GM19395 (cell line): ENCODE measurements around the gene NPIPB2.

ENCODE experiments used
- ATAC-seq: cut with Tn5 transposase; IDR thresholded peaks from one replicate; pipeline ENCODE4 v1.9.1; 2021; ENCODE audit warnings: mild to moderate bottlenecking, moderate library complexity; ENCODE audit not compliant: unreplicated experiment

The NPIPB2 gene

DNA sequence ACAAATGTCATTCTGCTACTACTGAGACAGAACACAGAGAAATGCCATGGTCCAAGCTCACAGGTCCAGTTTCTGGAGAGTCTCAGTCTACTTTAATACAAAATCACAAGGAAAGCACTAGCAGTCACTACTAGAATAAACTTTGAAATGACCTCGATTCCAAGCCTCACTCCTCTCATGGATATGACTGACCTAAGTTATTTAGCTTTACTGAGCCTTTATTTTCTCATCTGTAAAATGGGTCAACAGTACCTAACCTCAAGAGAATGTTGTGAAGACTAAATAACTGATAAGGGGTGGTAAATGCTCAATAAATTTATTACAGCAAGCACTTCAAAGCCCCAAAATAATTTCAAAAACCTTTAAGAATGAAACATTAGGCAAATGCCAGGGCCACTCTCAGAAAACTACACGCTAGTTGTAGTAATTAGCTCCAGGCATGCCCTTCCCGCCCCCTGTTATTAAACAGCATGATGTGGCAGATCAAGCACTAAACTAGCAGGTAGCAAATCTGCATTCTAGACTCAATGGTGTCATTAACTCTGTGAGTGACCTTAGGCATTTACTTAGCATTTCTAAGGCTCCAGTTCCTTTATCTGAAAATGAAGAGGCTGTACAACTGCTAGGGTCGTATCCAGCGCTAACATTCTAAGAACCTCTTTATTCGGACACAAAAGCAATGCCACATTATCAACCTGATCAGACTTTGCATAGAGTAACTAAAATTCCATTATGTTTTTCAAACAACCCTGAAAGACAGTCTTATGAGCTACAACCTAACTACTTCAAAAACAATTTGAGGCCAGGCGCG lies 34.5 kb downstream of the NPIPB2 start:
- ATAC-seq = no peak

DNA sequence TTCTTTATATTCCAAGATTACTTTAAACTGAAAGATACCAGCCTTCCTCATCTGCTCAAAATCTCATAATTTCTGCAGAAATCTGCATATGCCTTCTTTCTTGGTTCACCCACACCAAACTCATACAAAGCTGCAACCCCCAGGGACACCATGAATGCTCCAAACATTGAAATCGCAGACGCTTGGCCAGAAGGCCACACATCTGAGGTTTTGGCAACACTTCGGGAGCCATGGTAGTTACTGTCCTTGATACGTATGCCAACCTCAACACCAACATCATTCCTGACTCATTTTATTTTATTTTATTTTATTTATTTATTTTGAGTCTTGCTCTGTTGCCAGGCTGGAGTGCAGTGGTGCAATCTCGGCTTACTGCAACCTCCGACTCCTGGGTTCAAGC lies 37.9 kb downstream of the NPIPB2 start:
- ATAC-seq = no peak

DNA sequence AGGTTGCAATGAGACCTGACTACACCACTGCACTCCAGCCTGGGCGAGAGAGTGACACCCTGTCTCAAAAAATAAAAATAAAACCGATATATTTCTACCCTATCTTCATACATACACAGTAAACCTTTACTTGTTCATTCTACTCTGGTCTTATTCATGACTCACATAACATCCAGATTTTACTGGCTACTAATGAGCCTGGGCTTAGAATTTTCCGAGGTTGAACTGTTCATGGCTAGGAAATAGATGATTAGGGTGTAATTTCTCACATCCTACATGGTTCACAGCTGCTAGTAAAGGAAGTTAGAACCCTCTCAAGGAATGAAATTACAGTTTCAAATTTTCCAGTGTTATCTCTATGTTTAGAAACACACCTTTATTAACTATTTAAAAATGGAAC lies 40.8 kb downstream of the NPIPB2 start:
- no peak for ATAC-seq

DNA sequence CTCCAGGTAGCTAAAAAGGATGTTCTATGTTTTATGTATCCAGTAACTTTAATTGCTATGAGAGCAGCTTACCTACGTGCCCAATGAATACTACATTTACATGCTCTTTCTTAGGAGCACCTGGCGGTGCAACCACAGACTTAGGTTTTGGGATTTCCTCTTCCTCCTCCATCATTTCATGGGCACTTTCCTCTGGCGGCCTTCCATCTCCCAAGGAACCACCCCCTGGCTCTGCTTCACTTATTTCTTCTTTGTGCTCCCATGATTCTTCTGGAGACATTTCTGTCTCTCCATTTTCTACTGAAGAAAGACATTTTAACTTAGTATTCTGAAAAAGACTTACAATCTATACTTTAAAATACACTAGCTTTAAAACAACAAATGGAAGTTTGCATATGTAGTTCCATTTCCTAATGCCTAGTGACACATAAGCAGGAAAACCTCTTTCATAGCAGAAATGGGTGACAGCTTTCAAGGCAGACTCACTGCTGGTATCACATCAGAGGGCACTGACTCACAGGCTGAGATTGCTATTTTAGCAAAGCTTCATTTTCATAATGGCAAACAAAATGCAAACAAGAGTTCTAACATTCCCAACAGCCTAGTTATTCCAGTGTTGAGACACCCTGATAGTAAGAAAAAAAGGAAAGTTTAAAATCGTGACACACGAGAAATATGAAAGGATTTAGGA lies 45.2 kb downstream of the NPIPB2 start:
- no peak for ATAC-seq

DNA sequence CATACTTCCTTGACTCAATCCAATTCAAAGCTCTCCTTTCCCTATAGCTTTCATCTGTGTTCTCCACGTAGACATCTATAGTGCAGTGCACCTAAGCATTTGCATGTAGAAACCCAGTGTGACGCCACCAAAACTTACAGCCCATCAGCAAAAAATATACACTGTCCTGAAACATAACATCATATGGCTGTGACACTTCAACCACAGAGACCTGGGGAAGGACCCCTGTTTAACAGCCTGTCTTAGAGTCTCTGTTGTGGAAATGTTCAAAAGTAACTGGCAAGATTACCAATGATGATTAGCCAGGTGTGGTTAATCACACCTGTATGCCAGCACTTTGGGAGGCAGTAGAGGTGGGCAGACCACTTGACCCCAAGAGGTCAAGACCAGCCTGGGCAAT lies 48.3 kb downstream of the NPIPB2 start:
- ATAC-seq = no peak

DNA sequence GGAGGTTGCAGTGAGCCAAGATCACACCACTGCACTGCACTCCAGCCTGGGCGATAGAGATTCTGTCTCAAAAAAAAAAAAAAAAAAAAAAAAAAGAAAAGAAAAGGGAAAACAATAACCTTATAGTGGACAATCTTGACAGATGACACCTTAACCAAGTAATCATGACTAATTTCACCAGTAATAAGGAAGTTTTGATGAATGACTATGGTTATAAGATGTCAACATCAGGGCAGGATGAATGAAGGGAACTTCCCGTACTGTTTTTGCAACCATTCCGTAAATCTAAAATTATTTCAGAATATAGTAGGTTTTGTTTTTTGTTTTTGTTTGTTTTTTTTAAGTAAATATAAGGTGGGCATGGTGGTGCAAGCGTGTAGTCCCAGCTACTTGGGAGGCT lies 49.1 kb downstream of the NPIPB2 start:
- ATAC-seq = no peak

DNA sequence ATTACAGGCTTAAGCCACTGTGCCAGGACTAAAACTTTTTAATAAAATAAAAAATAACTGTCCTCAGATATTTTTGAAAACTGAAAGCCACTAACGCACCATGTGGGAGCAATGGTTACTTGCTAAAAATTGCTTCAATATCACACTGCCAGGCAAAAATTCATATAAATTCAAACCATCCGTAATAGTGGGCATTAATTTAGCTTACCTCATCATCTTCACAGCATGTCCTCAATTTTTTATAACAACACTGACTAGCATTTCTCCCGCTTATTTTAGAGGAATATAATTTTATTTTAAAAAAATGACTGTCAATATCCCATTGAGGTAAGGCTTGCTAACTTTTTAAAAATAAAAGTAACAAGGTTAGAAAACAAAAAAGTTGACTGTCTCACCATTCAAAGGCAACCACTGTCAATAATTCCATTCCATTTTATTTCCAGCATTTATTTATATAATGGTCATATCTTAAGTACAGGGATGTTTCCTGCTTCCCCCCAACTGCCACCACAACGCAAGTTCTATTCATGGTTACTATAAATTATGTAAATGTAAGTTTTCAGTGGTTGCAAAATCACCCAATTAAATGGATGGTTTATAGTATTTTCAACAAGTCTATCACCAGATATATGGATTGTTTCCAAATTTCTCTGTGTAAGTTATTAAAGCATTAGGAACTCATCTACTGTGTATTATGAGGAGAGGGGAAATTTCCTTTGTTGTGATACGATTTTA lies 51.4 kb downstream of the NPIPB2 start:
- no peak for ATAC-seq

DNA sequence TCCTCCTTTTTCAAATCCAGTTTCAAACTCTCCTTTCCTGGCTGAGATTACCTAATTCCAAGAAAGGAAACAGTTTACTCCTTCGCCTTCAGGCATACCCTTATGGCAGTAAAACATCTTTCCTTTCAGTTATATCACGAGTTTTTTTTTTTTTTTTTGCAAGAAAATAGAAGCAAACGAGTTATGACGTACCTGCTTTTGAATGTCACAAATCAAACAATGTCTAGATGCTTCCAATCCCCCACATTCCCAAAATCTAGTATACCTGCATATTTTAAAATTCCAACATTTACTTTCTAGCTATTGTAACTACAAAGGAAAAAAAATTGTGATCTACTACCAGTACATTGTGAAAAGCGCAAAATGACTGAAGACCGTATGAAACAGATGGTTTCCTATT lies 55.0 kb downstream of the NPIPB2 start:
- ATAC-seq = no peak

DNA sequence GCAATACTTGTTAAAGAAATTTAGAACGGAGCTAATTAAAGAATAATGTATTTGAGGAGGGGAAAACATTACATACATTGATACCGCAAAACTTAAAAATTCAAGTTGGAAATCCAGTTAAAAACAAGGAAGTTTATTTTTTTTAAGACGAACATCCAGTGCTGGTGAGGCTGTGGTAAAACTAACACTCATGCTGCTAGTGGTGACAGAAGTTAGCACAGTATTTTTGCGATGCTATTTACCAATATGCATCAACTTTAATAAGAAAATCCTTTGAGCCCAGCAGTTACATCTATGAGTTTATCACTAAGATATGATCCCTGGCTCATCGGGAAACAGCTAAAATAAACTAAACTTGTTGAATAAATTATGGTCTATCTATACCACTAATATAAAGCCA lies 57.8 kb downstream of the NPIPB2 start:
- ATAC-seq = no peak

DNA sequence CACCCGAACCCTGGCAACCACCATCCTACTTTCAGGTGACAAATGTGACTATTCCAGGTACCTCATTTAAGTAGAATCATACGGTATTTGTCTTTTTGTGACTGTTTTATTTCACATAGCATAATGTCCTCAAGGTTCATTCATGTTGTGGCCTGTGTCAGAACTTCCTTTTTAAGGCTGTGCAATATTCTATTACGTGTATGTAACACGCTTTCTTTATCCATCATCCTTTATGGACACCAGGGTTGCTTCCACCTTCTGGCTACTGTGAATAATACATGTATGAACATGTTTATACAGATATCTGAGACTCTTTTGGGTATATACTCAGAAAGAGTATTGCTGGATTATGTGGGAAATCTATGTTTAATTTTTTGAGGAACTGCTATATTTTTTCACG lies 61.8 kb downstream of the NPIPB2 start:
- no peak for ATAC-seq

DNA sequence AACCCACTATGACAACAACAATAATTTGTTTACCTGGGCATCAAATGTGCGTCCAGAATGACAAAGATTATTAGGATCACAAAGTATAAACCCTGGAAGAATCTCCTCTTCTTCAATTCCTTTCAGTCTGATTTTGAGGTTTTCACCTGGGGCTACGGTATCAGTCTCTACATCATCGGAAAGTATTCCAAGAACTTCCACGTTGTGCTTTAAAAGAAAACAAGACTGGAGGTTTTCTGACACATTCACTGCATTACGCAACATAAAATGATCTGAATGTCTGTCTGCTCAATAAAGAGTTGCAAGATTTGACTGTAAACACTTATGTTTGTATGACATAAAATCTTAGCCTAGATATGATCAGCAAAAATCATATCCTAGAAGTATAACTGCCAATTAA lies 64.5 kb downstream of the NPIPB2 start:
- ATAC-seq = no peak
